ENCODE measurements around the gene PTPRA. TPM values are rescaled to one million over a fixed set of nuclear protein-coding genes. Genes with fewer than 3 reads are reported as not detected.

PTPRA gene
- total RNA-seq, 1 experiment from 2014 or later = 29.3 TPM

DNA sequence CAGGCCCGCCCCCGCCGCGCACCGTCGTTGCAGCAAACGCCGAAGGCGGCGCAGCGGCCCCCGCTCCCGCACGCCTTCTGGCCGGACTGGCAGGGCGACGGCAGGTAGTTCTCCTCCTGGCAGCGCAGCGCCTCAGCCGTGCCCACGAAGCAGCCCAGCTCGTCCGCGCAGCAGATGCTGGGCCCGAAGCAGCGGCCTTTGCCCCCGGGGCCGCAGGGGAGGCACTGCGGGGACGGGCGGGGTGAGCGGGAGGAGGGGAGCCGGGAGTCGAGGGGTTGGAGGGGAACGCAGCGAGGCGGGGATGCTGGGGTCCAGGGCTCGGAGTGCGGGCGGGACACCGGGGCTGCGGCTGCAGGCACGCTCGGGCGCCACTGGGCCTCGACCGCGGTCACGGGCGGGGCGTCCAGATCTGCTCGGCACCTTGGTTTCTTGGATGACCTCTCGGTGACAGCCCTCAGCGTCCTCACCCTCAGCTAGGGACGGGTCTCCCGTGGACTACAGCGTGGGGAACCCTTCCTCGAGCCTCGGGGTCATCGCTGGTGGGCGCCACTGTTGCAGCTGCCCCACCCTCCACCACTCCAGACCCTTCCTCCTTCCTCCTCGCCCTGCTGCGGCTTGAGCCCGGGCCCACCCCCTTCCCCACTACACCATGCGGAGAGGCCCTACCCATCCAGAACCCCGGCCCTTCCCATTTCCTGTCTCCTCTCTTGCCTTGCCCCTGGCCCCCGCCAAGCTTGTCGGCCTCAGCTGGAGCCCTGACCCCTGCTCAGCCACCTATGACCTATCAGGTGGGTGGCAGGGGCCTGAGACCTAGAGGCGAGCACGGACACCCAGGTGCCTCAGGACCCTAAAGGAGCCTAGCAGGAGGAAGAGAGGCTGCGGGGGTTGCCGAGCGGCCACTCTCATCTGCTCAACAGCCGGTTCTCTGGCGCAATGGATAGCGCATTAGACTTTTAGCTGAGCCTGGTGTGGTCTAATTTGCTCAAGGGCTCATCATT lies 210.0 kb downstream of the PTPRA start:
- POLR2A ChIA-PET = interaction anchor here (0.6 to 0.7 kb wide), 2 partner anchors 273 to 325 kb away, joined by 3 read pairs; no protein-coding TSS in a partner anchor
- Mint-ChIP-seq H3K4me3 (ENCODE audit: unreplicated experiment) (no peak overlapping the region), H3K36me3 (ENCODE audit: insufficient read depth, unreplicated experiment) (no peaks in the 10 kb centered on the region), H3K27ac (ENCODE audit: low read depth, unreplicated experiment) (no peak overlapping the region), H3K9me3 (ENCODE audit: unreplicated experiment) (no peaks in the 10 kb centered on the region), H3K4me1 (ENCODE audit: insufficient read depth, unreplicated experiment) (peaks cover 9% of the 10 kb centered on the region), H3K27me3 (ENCODE audit: insufficient read depth, unreplicated experiment) (peaks cover 37% of the 10 kb centered on the region)
- TF ChIP-seq, protein P1, sequence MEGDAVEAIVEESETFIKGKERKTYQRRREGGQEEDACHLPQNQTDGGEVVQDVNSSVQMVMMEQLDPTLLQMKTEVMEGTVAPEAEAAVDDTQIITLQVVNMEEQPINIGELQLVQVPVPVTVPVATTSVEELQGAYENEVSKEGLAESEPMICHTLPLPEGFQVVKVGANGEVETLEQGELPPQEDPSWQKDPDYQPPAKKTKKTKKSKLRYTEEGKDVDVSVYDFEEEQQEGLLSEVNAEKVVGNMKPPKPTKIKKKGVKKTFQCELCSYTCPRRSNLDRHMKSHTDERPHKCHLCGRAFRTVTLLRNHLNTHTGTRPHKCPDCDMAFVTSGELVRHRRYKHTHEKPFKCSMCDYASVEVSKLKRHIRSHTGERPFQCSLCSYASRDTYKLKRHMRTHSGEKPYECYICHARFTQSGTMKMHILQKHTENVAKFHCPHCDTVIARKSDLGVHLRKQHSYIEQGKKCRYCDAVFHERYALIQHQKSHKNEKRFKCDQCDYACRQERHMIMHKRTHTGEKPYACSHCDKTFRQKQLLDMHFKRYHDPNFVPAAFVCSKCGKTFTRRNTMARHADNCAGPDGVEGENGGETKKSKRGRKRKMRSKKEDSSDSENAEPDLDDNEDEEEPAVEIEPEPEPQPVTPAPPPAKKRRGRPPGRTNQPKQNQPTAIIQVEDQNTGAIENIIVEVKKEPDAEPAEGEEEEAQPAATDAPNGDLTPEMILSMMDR (IDR thresholded peaks at IDR 0.05; ENCODE audit: unreplicated experiment) = no peak
- no TSS peak for BruUV-seq (replicated peaks)
- CTCF ChIA-PET = interaction anchor here (0.6 to 0.8 kb wide), 2 partner anchors 11 to 30 kb away, joined by 3 to 5 read pairs; no protein-coding TSS in a partner anchor
- intact Hi-C loops (cut with micrococcal nuclease) = no loop called here
- no peak for DNase-seq (ENCODE audit: unreplicated experiment)

DNA sequence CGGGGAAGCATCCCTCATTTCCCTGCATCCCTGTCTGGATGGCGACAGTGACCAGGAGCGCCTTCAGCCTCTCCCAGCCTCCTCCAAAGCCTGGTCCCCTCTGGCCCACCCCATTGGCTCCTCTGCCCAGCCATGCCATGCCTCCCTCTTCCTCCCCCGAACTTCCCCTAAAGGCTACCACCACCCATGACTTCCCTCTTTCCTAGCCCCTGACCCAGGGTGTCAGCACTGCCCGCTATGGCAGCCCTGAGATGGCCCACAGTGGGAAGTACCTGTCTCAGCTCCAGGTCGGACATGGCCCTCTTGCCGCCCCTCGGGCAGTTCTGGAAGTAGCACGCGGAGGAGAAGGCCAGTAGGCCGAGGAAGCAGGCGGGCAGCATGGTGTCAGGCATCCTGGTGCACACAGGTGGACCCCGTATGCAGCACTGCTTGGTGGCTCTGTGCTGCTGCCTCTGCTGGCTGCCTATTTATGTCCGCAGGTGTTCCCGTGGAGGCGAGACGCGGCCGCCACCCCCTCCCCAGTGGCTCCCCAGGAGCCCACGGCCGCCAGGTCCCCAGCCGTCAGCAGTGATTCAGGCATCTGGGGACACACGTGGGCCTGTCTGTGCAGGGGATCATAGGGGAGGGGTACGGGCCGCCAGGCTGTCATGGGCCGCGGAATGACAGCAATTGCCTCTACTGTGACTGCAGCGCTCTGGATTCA lies 211.2 kb downstream of the PTPRA start, which contains the start of gene AVP:
AVP (minus strand) TSS at position 442 of the 703 bp plus-strand sequence; CDS start at position 392, 50 bp downstream.
- no TSS peak for BruUV-seq (replicated peaks)
- Mint-ChIP-seq H3K9me3 (ENCODE audit: unreplicated experiment) (no peaks in the 10 kb centered on the region), H3K36me3 (ENCODE audit: insufficient read depth, unreplicated experiment) (no peaks in the 10 kb centered on the region), H3K4me1 (ENCODE audit: insufficient read depth, unreplicated experiment) (peaks cover 9% of the 10 kb centered on the region), H3K4me3 (ENCODE audit: unreplicated experiment) (no peak within 1 kb of the TSS), H3K27me3 (ENCODE audit: insufficient read depth, unreplicated experiment) (peaks cover 31% of the 10 kb centered on the region), H3K27ac (ENCODE audit: low read depth, unreplicated experiment) (no peak within 1 kb of the TSS)
- ChIA-PET POLR2A (interaction anchor here (0.6 kb wide), 2 partner anchors 38 to 324 kb away, joined by 3 read pairs; no protein-coding TSS in a partner anchor), CTCF (no interaction called here)
- intact Hi-C loops (cut with micrococcal nuclease) = no loop called here
- DNase-seq (ENCODE audit: unreplicated experiment) = no peak
- TF ChIP-seq, protein P1 (IDR thresholded peaks at IDR 0.05; ENCODE audit: unreplicated experiment) = no peak

DNA sequence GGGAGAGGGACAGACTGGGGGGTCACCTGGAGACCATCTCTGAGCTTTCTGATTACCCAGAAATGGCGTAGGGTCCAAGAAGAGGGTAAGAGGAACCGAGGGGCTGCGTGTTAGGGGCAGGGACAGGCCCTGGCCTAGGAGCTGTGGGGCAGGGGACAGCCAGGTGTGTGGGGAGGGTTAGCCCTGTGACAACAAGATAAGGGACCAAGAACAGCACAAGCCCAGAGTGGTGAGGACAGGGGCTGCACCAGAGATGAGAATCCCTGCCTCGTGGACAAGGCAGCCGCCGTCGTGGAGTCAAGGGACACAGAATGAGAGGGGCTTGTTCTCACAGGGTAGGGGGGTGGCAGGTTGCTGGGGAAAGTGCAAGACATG lies 211.7 kb downstream of the PTPRA start:
- no TSS peak for BruUV-seq (replicated peaks)
- ChIA-PET CTCF (no interaction called here), POLR2A (interaction anchor here (0.6 to 0.8 kb wide), 2 partner anchors 33 to 39 kb away, joined by 3 read pairs; no protein-coding TSS in a partner anchor)
- no peak overlapping the region for H3K27ac Mint-ChIP-seq (ENCODE audit: low read depth, unreplicated experiment)
- no peak for DNase-seq (ENCODE audit: unreplicated experiment)
- peaks cover 9% of the 10 kb centered on the region for H3K4me1 Mint-ChIP-seq (ENCODE audit: insufficient read depth, unreplicated experiment)
- TF ChIP-seq, protein P1 (IDR thresholded peaks at IDR 0.05; ENCODE audit: unreplicated experiment) = no peak
- H3K27me3 Mint-ChIP-seq (ENCODE audit: insufficient read depth, unreplicated experiment) = peaks cover 31% of the 10 kb centered on the region
- no peak overlapping the region for H3K4me3 Mint-ChIP-seq (ENCODE audit: unreplicated experiment)
- H3K9me3 Mint-ChIP-seq (ENCODE audit: unreplicated experiment) = no peaks in the 10 kb centered on the region
- H3K36me3 Mint-ChIP-seq (ENCODE audit: insufficient read depth, unreplicated experiment) = no peaks in the 10 kb centered on the region
- intact Hi-C loops (cut with micrococcal nuclease) = no loop called here
